GM21360 (cell line): ENCODE results near the gene KIF26A.

Experiments
- ATAC-seq: cut with Tn5 transposase; IDR thresholded peaks from one replicate; pipeline ENCODE4 v1.9.1; 2021; ENCODE audit warnings: mild to moderate bottlenecking, moderate library complexity; ENCODE audit not compliant: unreplicated experiment

KIF26A gene

GRCh38 chr14:104138098-104138717, at the start of gene KIF26A:
TSS of gene KIF26A (plus strand) at chr14:104138587. CDS start at chr14:104138723, 136 bp downstream.
- ATAC-seq, result no peak

GRCh38 chr14:104090071-104090748, 48.2 kb upstream of the KIF26A start:
- no peak for ATAC-seq

- no peak for ATAC-seq
Observed at GRCh38 chr14:104091061-104091926, 47.1 kb upstream of the KIF26A start.

DNA sequence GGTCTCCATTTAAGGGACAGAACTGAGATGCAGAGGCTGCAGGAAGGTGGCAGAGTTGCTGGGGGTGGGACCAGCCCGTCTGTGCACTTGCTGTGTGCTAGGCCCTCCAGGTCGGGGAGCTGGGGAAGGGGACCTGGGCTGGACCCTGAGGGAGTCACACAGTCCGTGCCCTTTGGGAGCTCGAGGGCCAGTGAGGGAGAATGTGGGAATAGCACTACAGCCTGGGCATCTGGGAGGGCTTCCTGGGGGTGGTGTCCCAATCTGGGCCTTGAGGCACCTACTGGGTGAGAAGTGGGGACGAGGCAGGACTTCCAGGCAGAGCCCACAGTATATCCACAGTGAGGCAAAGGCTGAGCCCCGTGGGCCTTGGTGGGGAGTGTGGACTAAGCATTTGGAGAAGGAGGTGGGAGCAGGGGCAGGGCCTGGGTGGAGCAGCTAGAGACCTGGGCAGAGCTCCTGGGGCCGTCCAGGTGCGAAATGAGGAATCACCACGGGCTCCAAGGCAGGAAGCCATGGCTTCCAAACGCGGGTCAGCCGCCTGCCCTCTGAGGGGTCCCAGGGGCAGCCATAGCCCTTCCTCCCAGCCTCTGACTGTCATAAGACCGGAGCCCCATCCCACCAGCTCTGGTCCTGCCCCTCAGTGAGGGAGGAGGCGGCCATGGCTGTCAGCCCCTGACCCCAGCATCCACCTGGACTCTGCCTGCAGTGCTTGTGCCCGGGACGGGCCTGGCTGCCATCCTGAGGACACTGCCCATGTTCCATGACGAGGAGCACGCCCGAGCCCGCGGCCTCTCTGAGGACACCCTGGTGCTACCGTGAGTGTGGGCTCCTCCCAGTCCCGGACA, 46.2 kb upstream of the KIF26A start:
- ATAC-seq, result no peak

DNA sequence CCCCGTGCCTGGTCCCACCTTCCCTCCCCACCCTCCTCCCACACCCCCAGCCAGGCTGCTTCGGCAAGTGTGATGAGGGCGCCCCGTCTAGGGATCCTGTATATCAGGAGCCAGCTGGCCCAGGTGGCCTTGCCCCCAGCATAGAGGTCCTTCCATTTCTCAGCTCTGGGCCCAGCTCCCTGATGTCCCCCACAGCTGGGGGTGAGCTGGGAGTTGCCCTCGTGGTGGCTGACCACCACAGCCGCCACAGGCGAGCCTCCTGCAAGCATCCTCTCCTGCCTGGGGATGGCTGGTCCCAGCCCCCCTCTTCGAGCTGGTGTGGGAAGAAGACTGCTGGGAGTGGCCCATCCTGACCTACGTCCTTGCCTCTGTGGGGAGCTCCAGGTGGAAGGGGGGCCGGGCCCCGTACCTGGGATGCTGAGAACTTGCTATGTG, 45.4 kb upstream of the KIF26A start:
- no peak for ATAC-seq

DNA sequence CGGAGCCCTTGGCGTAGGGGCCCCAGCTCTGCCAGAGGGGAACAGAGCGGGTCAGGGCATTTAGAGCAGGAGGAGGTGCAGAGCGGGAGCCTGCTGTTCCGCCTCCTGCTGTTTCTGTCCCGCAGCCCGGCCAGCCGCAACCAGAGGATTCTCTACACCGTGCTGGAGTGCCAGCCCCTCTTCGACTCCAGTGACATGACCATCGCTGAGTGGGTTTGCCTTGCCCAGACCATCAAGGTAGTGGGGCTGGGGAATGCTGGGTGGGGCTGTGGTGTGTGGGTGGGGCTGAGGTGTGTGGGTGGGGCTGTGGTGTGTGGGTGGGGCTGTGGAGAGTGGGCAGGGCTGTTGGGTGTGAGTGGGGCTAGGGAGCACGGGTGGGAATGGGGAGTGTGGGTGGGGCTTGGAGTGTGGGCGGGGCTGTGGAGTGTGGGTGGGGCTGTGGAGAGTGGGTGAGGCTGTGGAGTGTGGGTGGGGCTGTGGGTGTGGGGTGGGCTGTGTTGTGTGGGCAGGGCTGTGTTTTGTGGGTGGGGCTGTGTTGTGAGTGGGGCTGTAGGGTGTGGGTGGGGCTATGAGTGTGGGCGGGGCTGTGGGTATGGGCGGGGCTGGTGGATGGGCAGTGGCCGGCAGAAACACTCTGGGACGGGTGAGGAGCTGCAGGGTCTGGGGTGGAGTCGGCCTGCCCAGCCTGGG, 44.9 kb upstream of the KIF26A start:
- no peak for ATAC-seq

DNA sequence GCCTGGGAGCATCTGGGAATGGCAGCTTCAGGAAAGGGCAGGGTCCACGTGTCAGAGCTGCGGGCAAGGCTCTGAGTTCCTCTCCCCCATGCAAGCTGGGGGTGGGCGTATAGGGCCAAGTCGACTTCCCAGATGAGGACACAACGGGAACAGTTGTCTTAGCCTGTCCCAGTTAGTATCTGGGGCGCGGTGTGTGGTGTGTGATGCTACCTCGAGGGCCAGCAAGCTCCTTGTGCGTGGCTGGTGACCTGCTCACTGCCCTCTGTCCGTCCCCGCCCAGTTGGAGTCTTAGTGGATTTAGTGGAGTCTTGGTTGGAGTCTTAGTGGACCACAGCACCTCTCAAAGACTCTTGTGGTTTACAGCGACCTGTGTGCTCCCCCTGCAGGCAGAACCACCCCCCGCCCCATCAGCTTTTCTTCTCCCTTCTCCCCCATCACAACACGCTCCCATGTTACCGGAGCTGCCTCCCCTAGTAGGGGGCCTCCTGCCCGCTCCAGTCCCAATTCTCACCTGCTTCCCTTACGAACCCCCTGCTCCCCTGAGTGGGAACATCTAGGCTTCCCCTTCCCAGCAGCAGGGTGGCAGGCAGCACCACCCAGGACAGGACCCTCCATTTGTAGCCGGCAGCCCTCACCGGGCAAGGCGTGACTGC, 44.2 kb upstream of the KIF26A start:
- ATAC-seq, result no peak

- ATAC-seq, result no peak
Observed at GRCh38 chr14:104094709-104095425, 43.5 kb upstream of the KIF26A start.

DNA sequence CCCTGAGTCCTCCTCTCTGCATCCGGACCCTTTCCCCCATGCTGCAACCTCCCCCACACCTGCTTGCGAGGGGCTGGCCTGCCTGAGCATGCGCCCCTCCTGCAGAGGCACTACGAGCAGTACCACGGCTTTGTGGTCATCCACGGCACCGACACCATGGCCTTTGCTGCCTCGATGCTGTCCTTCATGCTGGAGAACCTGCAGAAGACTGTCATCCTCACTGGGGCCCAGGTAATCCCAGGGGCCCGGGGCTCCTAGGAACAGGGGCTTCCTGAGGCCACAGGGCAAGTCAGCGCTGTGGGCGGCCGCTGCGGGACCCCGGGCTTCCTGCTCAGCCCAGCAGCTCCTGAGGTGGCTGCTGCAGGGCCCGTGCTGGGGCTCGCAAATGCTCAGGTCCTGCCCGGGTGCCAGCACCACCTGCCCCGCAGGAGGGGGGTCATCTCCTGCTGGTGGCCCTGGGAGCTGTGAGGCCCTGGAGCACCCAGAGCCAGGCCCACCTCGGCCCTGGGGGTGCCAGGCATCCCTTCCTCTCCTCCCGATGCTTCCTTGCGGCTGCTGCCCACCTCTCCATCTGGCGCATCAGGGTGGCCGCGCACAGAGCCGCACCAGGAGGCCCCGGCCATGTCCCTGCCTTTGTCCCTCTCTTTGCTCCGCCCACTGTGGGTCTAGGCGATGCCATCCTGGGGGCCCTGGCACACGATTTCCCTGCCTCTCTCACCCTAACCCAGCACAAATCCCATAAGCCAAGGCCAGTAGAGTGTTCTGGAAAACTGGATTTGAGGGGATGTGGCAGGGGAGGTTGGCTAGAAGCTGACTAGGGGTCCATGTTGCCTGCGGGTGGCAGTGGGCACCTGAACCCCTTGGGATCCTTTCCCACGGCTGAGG, 42.7 kb upstream of the KIF26A start:
- no peak for ATAC-seq

GRCh38 chr14:104096318-104096717, 42.1 kb upstream of the KIF26A start:
- ATAC-seq, result no peak

DNA sequence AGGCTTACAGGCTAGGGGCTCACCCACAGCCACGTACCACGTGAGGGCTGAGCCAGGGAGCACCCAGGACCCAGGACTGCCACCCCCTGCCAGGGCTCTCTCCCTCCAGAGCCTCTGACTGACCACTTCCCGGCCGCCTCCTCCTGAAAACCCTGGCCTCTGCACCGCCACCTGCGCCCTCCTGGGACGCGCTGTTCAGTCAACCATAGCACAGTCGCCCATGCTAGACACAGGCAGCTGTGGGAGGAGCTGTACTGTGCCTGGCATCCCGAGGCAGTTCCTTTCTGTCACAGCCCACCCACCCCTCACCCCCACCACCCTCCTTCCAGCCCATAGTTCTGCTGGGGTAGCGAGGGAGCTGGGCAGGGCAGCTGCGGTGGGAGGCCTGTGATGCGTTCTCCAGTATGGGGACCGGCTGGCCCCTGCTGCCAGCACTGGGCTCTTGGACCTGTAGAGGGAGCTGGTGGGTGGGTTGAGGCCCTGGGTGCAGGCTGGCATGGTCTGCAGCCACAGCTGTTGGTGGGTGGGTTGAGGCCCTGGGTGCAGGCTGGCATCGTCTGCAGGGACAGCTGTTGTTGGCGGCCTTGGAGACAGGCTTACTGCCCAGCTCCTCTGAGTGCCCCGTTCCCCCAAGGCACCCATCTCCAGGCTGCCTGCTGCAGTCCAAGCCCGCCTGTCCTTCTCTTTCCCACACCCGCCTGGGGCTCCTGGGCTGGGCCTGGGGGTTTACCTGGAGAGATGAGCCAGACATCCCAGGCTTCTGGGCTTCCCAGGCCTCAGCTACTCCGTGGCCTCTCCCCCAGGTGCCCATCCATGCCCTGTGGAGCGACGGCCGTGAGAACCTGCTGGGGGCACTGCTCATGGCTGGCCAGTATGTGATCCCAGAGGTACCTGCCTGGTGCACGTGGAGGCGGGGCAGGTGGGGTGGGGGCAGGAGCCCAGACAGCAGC, 41.4 kb upstream of the KIF26A start:
- no peak for ATAC-seq

DNA sequence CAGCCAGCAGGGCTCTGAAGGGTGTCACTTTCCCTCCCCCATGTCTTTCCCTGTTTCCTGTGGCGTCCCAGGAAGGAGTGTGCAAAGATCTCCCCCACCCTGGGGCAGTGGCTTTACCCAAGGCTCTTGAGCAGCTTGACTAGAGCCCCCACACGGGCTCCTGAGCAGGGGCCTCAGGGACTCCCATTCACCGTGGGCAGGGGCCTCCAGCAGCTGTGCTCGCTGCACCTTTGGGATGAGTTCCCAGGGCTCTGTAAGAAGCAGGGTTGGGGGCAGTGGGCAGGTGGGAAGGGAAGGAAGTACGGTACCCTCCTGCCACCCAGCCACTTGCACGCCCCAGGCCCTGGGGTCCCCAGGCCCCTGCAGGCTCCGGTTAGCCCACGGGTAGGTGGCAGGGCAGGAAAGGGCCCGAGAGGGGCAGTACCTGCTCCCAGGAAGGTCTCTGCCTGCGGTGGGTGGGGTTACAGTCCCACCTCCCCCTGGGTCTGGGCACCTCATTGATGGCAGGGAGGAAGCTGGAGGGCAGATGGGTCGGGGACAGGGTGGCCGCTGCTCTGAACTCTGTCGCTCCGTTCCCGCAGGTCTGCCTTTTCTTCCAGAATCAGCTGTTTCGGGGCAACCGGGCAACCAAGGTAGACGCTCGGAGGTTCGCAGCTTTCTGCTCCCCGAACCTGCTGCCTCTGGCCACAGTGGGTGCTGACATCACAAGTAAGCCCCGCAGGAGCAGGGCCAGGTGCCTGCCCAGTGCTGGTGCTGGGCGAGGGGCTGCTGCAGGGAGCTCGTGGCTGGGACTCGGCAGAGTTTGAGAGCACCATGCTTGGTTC, 39.9 kb upstream of the KIF26A start:
- ATAC-seq, result no peak

- no peak for ATAC-seq
Observed at GRCh38 chr14:104099096-104100041, 39.0 kb upstream of the KIF26A start.

GRCh38 chr14:104100171-104101085, 38.0 kb upstream of the KIF26A start:
- no peak for ATAC-seq
